HG03469 (cell line): Measurements from ENCODE around the gene NAA50.

Experiments
- ATAC-seq: cut with Tn5 transposase; IDR thresholded peaks from one replicate; pipeline ENCODE4 v1.9.1; 2021; ENCODE audit warnings: mild to moderate bottlenecking, moderate library complexity, moderate number of reproducible peaks; ENCODE audit not compliant: unreplicated experiment

The NAA50 gene

DNA sequence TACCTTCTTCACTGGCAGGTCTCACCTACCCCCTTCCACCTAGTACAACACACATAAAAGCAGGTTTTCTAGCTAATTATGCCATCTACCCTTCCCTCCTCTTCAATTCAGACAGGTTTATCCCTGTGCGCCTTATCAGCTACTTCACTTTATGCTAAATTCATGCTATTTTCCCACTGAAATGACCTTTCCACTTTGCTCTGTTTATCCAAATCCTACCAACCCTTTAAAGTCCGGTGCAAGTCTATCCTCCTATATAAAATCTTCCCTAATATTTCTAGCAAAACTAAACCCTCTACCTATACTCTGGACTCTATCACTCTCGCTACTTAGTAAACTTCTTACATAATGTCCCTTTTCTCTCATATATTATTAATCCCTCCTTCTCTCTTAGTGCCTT, 55.6 kb downstream of the NAA50 start:
- no peak for ATAC-seq

- no peak for ATAC-seq
Observed at GRCh38 chr3:113685956-113686721, 59.9 kb downstream of the NAA50 start.

GRCh38 chr3:113685124-113685523, 60.9 kb downstream of the NAA50 start:
- ATAC-seq, result no peak

DNA sequence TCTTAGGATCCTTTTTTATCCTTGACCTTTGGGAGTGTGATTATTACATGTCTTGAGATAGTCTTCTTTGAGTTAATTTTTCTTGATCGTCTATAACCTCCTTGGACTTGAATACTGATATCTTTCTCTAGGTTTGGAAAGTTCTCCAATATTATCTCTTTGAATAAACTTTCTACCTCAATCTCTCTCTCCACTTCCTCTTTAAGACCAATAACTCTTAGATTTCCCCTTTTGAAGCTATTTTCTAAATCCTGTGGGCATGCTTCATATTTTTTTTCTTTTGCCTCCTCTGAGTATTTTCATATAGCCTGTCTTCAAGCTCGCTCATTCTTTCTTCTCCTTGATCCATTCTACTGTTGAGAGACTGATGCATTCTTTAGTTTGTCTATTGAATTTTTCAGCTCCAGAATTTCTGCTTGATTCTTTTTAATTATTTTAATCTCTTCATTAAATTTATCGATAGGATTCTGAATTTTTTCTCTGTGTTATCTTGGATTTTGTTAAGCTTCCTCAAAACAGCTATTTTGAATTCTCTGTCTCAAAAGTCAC, 61.7 kb downstream of the NAA50 start:
- ATAC-seq, result no peak

DNA sequence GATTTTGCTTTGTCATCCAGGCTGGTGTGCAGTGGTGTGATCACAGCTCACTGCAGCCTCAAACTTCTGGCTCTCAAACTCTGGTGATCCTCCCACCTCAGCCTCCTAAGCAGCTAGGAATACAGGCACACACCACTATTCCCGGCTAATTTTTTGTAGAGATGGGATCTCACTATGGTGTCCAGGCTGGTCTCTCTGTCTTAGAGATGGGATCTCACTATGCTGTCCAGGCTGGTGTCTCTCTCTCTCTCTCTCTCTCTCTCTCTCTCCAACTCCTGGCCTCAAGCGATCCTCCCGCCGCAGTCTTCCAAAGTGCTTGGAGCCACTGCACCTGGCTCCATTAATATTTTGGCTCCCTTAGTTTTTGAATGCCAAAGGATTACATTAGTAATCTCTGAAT, 67.3 kb downstream of the NAA50 start:
- ATAC-seq, result no peak

DNA sequence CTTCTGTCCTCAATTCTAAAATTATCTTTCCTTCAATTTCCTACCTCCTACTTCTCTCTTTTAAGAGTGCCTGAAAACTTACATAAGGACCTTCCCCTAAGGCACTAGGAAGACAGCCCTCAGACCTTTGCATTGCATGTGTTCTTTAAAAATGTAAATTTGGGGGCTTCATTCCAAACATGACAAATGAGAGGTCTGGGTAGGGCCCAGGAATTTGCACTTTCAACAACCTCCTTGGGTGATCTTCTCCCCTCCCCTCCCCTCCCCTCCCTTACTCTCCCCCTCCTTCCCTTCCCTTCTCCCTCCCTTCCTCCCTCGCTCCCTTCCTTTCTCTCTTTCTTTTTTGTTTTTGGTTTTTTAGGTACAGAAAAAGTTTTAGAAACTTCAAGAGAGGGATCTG, 68.3 kb downstream of the NAA50 start:
- no peak for ATAC-seq

GRCh38 chr3:113676261-113676660, 69.8 kb downstream of the NAA50 start:
- ATAC-seq, result no peak

DNA sequence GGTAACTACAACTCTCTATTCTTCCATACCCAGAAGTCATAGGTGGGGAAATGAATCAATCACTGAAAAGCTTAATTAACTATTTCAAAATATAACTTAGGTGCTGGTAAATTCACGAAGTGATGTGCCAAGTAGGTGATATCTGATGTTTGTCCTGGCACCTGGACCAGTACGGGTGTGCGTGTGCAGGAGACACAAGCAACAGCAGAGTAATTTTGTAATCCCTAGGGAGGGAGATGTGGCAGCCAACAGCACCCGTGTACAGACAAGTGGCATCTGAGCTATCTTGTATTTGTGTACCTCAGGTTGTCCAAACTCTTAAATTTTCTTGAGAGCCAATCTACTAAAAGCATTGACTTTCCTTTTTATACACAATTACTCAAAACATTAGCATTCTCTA, 72.5 kb downstream of the NAA50 start:
- ATAC-seq, result no peak

GRCh38 chr3:113668015-113668414, 78.0 kb downstream of the NAA50 start:
- ATAC-seq, result no peak
